Measurements from ENCODE around the gene KRCC1. TPM values are rescaled to one million over a fixed set of nuclear protein-coding genes. Genes with fewer than 3 reads are reported as not detected.

Gene KRCC1
- total and polyA plus RNA-seq, 9 of the 15 experiments (the other 6 are each of a cell fraction or from before 2014, with no cell fraction given) = 1.9 to 6.0 (median 2.2) TPM

DNA sequence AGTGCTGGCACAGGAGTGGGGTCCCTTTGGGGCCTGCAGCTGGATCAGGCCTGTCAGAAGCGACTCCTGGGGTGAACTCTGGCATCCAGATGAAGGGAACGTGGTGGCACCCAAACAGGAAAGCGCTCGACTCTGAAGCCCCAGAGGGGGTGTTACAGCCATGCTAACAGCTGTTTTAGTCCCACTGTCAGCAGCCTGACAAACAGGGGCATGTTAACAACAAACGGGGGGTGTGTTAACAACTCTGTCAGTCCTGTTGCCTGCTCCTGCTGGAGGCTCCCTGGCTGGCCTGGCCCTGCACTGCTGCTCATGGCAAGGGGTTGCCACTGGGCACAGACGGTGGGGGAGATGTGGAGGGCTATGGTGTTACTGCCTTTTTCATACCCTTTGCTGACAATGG lies 36.7 kb downstream of the KRCC1 start (continued):
- TF ChIP-seq MED1 (CRISPR knock-in tag; IDR thresholded peaks at IDR 0.05; ENCODE audit: borderline replicate concordance) = no peak
- TF ChIP-seq TEAD1 (CRISPR knock-in tag; IDR thresholded peaks at IDR 0.05) = no peak
- TF ChIP-seq ZNF766 (CRISPR knock-in tag; conservative IDR thresholded peaks at IDR 0.05) = no peak
- TF ChIP-seq ZC3H8 (IDR thresholded peaks at IDR 0.05) = no peak
- TF ChIP-seq BRF1 (IDR thresholded peaks at IDR 0.05; ENCODE audit: borderline replicate concordance, extremely low read depth, insufficient read length) = no peak
- no peak for TF ChIP-seq ZBTB34 (CRISPR knock-in tag; IDR thresholded peaks at IDR 0.05)
- no peak for TF ChIP-seq HSF4 (CRISPR knock-in tag; IDR thresholded peaks at IDR 0.05; ENCODE audit: borderline replicate concordance)
- TF ChIP-seq, protein P1, sequence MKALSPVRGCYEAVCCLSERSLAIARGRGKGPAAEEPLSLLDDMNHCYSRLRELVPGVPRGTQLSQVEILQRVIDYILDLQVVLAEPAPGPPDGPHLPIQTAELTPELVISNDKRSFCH (CRISPR knock-in tag; IDR thresholded peaks at IDR 0.05) = no peak
- TF ChIP-seq, protein P1 (tag; IDR thresholded peaks at IDR 0.05) = no peak
